22Rv1 (cell line): ENCODE measurements around the gene GLB1L3.

Experiments
- CTCF ChIP-seq: fragments of 450-650 bp; IDR thresholded peaks from 2 replicates; pipeline ENCODE4 v1.5.1; 2017; ENCODE audit warnings: mild to moderate bottlenecking
- ZFX ChIP-seq: fragments of 450-650 bp; IDR thresholded peaks from 2 replicates; pipeline ENCODE4 v1.6.1; 2017; ENCODE audit warnings: antibody characterized with exemption, borderline replicate concordance

GRCh38 chr11:134250246-134250645 is 25.9 kb upstream of the GLB1L3 start:
- TF ChIP-seq CTCF = no peak
- no peak for TF ChIP-seq ZFX
